Endothelial cell (in vitro differentiated cells): Measurements from ENCODE around the gene GASK1B. TPM values are rescaled to one million over a fixed set of nuclear protein-coding genes. Genes with fewer than 3 reads are reported as not detected.

Experiments
- DNase-seq: peaks from one replicate; pipeline ENCODE4 v3.0.0; 2021; ENCODE audit warnings: low spot score
- H3K27ac Mint-ChIP-seq: one replicate; pipeline ENCODE4 v1.8.0; 2021; ENCODE audit warnings: mixed read lengths, inconsistent platforms; ENCODE audit not compliant: unreplicated experiment
- H3K27me3 Mint-ChIP-seq: one replicate; pipeline ENCODE4 v1.8.0; 2021; ENCODE audit warnings: mild to moderate bottlenecking, moderate library complexity, mixed read lengths, inconsistent platforms; ENCODE audit not compliant: unreplicated experiment
- H3K36me3 Mint-ChIP-seq: one replicate; pipeline ENCODE4 v1.8.0; 2021; ENCODE audit warnings: mild to moderate bottlenecking, low read depth, mixed read lengths, inconsistent platforms; ENCODE audit not compliant: unreplicated experiment
- H3K4me1 Mint-ChIP-seq: one replicate; pipeline ENCODE4 v1.8.0; 2021; ENCODE audit warnings: mild to moderate bottlenecking, mixed read lengths, inconsistent platforms; ENCODE audit not compliant: unreplicated experiment
- H3K4me3 Mint-ChIP-seq: one replicate; pipeline ENCODE4 v1.8.0; 2021; ENCODE audit warnings: mild to moderate bottlenecking, mixed read lengths, inconsistent platforms; ENCODE audit not compliant: unreplicated experiment
- H3K9me3 Mint-ChIP-seq: one replicate; pipeline ENCODE4 v1.8.0; 2021; ENCODE audit warnings: mixed read lengths, inconsistent platforms; ENCODE audit not compliant: unreplicated experiment
- total RNA-seq: library from RNA; stranded (reverse); fragmentation: NEBNext Ultra II Directional; extraction: Animal tissue kit (Norgen Biotek cat#: 25700); gene quantifications from one replicate; pipeline ENCODE4 v1.2.1, GENCODE V29; 2021; ENCODE audit not compliant: unreplicated experiment
- TF ChIP-seq, protein P1 (sequence below): fragments of 200-600 bp; sonication (generic); IDR thresholded peaks from one replicate; pipeline ENCODE4 v1.5.0; 2021; ENCODE audit warnings: antibody characterized with exemption; ENCODE audit not compliant: unreplicated experiment

The GASK1B gene
- total RNA-seq, 1 donor from 2014 or later = 63.8 TPM

DNA sequence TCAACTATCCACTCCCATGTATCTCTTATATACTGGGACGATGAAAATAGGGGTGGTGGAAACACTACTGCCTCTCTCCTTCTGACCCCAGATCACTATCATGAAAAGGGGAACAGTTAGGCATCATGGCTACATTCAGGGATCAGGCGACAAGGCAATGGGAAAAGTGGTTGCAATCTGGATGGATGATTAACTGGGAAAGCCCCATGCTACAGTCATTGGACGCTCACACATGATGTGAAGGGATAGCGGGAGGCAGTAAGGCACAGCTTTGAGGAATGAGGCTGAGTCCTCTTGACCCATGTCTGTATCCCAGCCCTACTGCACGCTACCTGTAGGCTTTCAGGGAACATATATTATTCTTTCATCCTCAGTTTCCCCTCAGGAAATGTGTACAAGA, 10.2 kb downstream of the GASK1B start:
- no peak for DNase-seq
- Mint-ChIP-seq H3K36me3 (peaks cover 15% of the 10 kb centered on the region), H3K27ac (peak overlapping the region; percentile 87), H3K4me3 (no peak overlapping the region), H3K9me3 (no peaks in the 10 kb centered on the region), H3K27me3 (peaks cover 2% of the 10 kb centered on the region), H3K4me1 (peaks cover 73% of the 10 kb centered on the region)
- TF ChIP-seq, protein P1, sequence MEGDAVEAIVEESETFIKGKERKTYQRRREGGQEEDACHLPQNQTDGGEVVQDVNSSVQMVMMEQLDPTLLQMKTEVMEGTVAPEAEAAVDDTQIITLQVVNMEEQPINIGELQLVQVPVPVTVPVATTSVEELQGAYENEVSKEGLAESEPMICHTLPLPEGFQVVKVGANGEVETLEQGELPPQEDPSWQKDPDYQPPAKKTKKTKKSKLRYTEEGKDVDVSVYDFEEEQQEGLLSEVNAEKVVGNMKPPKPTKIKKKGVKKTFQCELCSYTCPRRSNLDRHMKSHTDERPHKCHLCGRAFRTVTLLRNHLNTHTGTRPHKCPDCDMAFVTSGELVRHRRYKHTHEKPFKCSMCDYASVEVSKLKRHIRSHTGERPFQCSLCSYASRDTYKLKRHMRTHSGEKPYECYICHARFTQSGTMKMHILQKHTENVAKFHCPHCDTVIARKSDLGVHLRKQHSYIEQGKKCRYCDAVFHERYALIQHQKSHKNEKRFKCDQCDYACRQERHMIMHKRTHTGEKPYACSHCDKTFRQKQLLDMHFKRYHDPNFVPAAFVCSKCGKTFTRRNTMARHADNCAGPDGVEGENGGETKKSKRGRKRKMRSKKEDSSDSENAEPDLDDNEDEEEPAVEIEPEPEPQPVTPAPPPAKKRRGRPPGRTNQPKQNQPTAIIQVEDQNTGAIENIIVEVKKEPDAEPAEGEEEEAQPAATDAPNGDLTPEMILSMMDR = no peak

DNA sequence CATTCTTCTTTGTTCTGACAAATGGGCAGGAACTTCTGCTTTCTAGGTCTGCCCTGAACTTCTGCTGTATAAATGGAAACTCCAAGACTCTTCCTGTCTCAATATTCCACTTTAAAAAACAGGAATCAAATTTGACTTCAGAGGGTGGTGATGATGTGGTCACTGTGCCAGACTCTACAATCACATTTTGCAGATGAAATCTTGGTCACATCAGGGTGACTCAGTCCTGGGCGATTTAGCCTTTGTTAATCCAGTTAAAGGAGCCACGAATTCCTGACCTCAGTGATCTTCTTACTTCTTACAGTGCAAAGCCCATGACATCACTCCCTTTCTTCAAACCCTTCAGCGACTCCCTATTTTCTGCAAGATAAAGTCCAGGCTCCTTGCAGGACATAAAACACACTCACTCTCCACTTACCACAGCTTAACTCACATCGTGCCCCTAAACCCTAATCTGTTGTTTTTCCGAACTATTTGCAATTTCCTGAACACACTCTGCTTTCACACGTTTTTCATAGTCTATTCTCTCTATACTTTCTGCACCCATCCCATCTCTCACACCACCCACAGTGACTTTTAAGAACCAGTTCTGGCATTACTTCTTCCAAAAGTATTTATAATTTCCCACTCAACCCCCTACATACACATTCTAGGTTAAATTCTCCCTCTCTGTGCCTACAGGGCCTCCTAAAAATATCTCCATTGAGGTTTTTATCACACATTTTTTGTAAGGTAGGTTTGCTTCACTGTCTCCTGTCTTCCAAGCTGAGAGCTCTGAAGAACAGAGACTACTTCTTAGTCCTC, 11.1 kb downstream of the GASK1B start:
- Mint-ChIP-seq H3K27ac (peak overlapping the region; percentile 87), H3K36me3 (peaks cover 14% of the 10 kb centered on the region), H3K4me1 (peaks cover 75% of the 10 kb centered on the region), H3K4me3 (peak overlapping the region; percentile 18), H3K27me3 (peaks cover 2% of the 10 kb centered on the region), H3K9me3 (no peaks in the 10 kb centered on the region)
- no peak for DNase-seq
- TF ChIP-seq, protein P1 = no peak

DNA sequence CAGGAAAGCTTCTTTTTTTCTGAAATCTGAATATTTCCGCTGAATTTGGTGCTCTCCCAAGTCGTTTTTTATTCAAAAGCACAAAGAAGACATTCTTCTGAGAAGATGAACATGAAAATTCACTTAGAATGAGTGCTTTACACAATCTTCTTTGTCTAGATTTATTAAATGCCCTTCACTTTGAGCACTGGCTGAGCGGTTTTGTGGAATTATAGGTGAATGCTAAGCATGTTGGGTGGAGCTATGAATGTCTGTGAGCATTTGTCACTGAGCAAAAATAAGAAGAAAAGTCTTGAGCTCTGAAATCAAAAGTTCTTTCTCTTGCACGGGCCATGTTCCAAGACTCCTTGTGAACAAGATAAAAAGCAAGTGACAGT, 13.1 kb downstream of the GASK1B start:
- H3K9me3 Mint-ChIP-seq = peaks cover under 1% of the 10 kb centered on the region
- no peak overlapping the region for H3K4me3 Mint-ChIP-seq
- no peak overlapping the region for H3K27ac Mint-ChIP-seq
- H3K4me1 Mint-ChIP-seq = peaks cover 71% of the 10 kb centered on the region
- H3K27me3 Mint-ChIP-seq = peaks cover 2% of the 10 kb centered on the region
- DNase-seq = no peak
- TF ChIP-seq, protein P1 = no peak
- peaks cover 20% of the 10 kb centered on the region for H3K36me3 Mint-ChIP-seq

DNA sequence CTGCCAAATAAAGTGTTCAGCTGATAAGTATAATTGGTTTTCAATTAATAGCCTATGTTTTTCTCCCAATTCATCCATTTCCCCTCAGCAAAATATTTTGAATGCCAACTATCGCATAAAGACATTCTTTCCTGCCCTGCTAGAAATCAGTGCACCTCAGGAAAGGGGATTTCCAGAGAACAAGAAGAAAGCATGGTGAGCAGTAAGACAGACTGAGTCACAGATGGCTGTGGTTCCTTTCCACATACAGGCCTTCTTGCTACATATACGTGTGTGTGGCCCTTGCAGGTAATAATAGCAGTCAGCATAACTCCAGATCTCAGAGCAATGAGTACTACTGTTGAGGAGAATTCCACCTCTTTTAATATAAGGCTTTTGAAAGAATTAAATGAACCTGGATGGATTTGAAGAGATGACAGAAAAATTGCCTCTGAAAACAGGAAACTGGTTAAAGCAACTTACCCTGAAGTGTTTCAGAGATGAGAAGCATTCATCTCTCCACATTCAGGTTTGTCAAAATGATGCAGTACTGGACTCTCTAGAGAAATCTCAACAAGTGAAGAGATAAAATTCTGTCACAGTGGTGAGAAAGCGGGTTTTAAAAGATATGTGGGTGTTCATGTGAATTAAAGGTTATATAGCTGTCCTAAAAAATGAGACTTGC, 13.6 kb downstream of the GASK1B start:
- H3K36me3 Mint-ChIP-seq = peaks cover 25% of the 10 kb centered on the region
- H3K9me3 Mint-ChIP-seq = peaks cover 3% of the 10 kb centered on the region
- peaks cover 2% of the 10 kb centered on the region for H3K27me3 Mint-ChIP-seq
- peak overlapping the region; percentile 10 for H3K4me3 Mint-ChIP-seq
- no peak for DNase-seq
- peak overlapping the region; percentile 82 for H3K27ac Mint-ChIP-seq
- TF ChIP-seq, protein P1 = no peak
- peaks cover 69% of the 10 kb centered on the region for H3K4me1 Mint-ChIP-seq

DNA sequence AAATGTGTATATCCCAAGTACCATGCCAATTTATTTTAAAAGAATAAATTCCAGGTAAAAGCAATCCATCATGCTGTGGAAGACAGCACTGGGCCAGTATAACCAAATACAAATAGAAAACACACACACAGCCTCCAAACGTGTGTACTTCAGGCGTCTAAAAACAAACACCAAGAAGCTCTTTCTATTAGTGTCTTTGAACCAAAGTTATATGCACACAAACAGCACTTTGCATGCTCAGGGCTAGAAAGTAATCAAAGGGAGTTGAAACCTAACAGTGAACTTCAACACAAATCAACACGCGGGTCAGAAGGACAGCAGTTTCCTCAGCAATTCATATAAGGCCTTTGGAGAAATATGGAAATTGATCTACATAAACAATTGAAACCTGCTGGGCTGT, 15.4 kb downstream of the GASK1B start:
- Mint-ChIP-seq H3K27me3 (peaks cover 2% of the 10 kb centered on the region), H3K4me3 (no peak overlapping the region), H3K27ac (no peak overlapping the region), H3K9me3 (peaks cover 3% of the 10 kb centered on the region), H3K36me3 (peaks cover 28% of the 10 kb centered on the region), H3K4me1 (peaks cover 58% of the 10 kb centered on the region)
- DNase-seq = no peak
- TF ChIP-seq, protein P1 = no peak
